GM21360 (cell line): ENCODE measurements around the gene TSPY10.
"Not testable (repeated sequence)": the region's sequence is repeated elsewhere in the genome, so short reads cannot be mapped to it uniquely, and the experiment has no call there.

Experiments
- ATAC-seq: cut with Tn5 transposase; IDR thresholded peaks from one replicate; pipeline ENCODE4 v1.9.1; 2021; ENCODE audit warnings: mild to moderate bottlenecking, moderate library complexity; ENCODE audit not compliant: unreplicated experiment

The TSPY10 gene, protein sequence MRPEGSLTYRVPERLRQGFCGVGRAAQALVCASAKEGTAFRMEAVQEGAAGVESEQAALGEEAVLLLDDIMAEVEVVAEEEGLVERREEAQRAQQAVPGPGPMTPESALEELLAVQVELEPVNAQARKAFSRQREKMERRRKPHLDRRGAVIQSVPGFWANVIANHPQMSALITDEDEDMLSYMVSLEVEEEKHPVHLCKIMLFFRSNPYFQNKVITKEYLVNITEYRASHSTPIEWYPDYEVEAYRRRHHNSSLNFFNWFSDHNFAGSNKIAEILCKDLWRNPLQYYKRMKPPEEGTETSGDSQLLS

DNA sequence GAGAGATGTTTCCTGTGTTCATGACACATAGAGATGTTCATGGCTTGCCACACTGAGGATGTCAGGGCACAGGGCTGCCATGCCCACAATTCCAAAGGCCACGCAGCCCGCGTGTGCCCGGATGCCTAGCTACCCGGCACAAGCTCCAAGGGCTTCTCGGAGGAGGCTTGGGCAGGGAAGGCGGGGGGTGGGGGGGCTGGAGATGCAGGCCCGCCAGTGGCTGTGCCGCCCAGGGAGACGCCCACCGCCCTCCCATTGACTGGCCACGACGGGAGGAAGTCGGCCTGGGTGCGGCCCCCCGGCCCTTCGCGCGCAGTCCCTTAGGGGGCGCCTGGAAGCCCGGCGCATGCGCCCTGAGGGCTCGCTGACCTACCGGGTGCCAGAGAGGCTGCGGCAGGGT lies at the start of gene TSPY10:
TSS of gene TSPY10 (plus strand) at position 301 of the 400 bp plus-strand sequence. CDS start at position 347, 46 bp downstream.
- not testable (repeated sequence) for ATAC-seq

DNA sequence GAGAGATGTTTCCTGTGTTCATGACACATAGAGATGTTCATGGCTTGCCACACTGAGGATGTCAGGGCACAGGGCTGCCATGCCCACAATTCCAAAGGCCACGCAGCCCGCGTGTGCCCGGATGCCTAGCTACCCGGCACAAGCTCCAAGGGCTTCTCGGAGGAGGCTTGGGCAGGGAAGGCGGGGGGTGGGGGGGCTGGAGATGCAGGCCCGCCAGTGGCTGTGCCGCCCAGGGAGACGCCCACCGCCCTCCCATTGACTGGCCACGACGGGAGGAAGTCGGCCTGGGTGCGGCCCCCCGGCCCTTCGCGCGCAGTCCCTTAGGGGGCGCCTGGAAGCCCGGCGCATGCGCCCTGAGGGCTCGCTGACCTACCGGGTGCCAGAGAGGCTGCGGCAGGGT lies 40.7 kb upstream of the TSPY10 start, which contains the start of gene TSPY9:
TSS of gene TSPY9 (plus strand) at position 301 of the 400 bp plus-strand sequence. CDS start at position 347, 46 bp downstream.
- ATAC-seq: not testable (repeated sequence)

DNA sequence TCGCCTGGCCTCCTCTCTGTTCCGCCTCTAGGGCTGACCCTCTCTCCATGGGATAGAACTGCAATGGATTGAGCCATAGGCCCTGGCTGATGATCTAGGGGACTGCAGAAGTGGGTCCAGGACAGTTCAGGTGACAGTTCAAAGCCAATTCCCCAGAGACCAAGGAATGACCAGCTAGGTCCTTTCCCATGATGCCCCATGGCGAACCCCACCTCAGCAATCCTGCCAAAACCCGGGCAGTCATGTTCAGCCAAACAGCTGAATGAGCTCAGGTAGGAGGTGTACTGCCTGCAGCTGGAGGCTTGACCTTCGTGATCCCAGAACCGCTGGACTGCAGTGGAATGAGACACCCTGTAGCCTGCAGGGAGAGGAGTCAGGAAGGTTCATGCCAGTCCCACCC lies 23.3 kb upstream of the TSPY10 start:
- not testable (repeated sequence) for ATAC-seq

DNA sequence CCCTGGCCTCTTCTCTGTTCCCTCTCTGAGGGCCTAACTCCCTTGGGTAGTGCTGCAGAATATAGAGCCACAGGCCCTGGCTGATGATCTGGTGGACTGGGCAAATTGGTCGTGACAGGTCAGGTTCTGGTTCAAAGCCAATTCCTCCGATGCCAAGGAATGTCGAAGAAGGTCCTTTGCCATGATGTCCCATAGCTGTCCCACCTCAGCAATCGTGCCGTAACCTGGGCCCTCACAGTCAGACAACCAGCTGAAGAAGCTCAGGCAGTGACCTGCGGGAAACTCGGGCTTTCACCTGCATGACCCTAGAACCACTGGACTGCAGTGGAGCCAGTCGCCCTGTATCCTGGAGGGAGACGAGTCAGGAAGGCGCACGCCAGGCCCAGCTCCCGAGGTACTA lies 11.4 kb upstream of the TSPY10 start:
- not testable (repeated sequence) for ATAC-seq
